Osteoblast (primary cell): ENCODE results near the gene CPLX3. TPM values are rescaled to one million over a fixed set of nuclear protein-coding genes. Genes with fewer than 3 reads are reported as not detected.

ENCODE experiments used
- DNase-seq: peaks from one replicate; pipeline ENCODE4 v3.0.0; 2011; ENCODE audit warnings: low spot score, mixed read lengths; ENCODE audit not compliant: insufficient read length; ENCODE audit errors: missing footprints
- H2AFZ ChIP-seq: 2 replicates; pipeline ENCODE4 v1.6.0; 2011; ENCODE audit warnings: mild to moderate bottlenecking, low read length
- H3K27ac ChIP-seq: 2 replicates; pipeline ENCODE4 v1.5.1; 2011; ENCODE audit warnings: mild to moderate bottlenecking, low read depth, low read length, moderate library complexity
- H3K27me3 ChIP-seq: 2 replicates; pipeline ENCODE4 v1.6.0; 2012; ENCODE audit warnings: mild to moderate bottlenecking, control low read depth, inconsistent platforms, low read length, moderate library complexity; ENCODE audit not compliant: insufficient read depth
- H3K36me3 ChIP-seq: 2 replicates; pipeline ENCODE4 v1.5.1; 2011; ENCODE audit warnings: mild to moderate bottlenecking, low read length, control low read depth, moderate library complexity; ENCODE audit not compliant: insufficient read depth
- H3K4me1 ChIP-seq: 2 replicates; pipeline ENCODE4 v1.5.1; 2011; ENCODE audit warnings: mild to moderate bottlenecking, low read length, control low read depth, moderate library complexity; ENCODE audit not compliant: insufficient read depth
- H3K4me2 ChIP-seq: 2 replicates; pipeline ENCODE4 v1.6.0; 2011; ENCODE audit warnings: mild to moderate bottlenecking, low read length; ENCODE audit not compliant: insufficient read depth
- H3K4me3 ChIP-seq: fragments of 200-600 bp; sonication (generic); 3 replicates; pipeline ENCODE4 v1.5.1; 2012; ENCODE audit warnings: mild to moderate bottlenecking, low read length, inconsistent platforms; ENCODE audit not compliant: insufficient read depth
- H3K79me2 ChIP-seq: 2 replicates; pipeline ENCODE4 v1.6.0; 2012; ENCODE audit warnings: mild to moderate bottlenecking, low read length, control low read depth, inconsistent platforms; ENCODE audit not compliant: insufficient read depth
- H3K9me3 ChIP-seq: 2 replicates; pipeline ENCODE4 v1.5.1; 2011; ENCODE audit warnings: low read depth, low read length, control low read depth
- H4K20me1 ChIP-seq: 2 replicates; pipeline ENCODE4 v1.6.0; 2012; ENCODE audit warnings: mild to moderate bottlenecking, low read length, control low read depth; ENCODE audit not compliant: insufficient read depth
- CTCF ChIP-seq: IDR thresholded peaks from 2 replicates; pipeline ENCODE4 v1.5.1; 2011; ENCODE audit warnings: mild to moderate bottlenecking, low read depth, low read length, moderate library complexity; ENCODE audit errors: extremely low read depth
- total RNA-seq: library from RNA; depleted of rRNA; stranded (reverse); fragments of >200 nt; gene quantifications from 2 replicates; pipeline ENCODE4 v1.2.3, GENCODE V29; 2012

The CPLX3 gene
- total RNA-seq, 1 donor, result not detected

GRCh38 chr15:74800559-74801094 is 25.8 kb upstream of the CPLX3 start:
- no peak overlapping the region for H3K27ac ChIP-seq
- peaks cover 46% of the 10 kb centered on the region for H3K36me3 ChIP-seq
- no peak overlapping the region for H2AFZ ChIP-seq
- TF ChIP-seq CTCF, result no peak
- no peak overlapping the region for H3K4me3 ChIP-seq
- H3K4me1 ChIP-seq, result peaks cover 3% of the 10 kb centered on the region
- DNase-seq, result no peak
- H3K9me3 ChIP-seq, result no peaks in the 10 kb centered on the region
- no peak overlapping the region for H3K4me2 ChIP-seq
- peaks cover 35% of the 10 kb centered on the region for H4K20me1 ChIP-seq
- H3K27me3 ChIP-seq, result no peaks in the 10 kb centered on the region
- H3K79me2 ChIP-seq, result peaks cover 43% of the 10 kb centered on the region

GRCh38 chr15:74801311-74801997 is 25.0 kb upstream of the CPLX3 start:
- Histone ChIP-seq H3K27me3 (no peaks in the 10 kb centered on the region), H3K36me3 (peaks cover 46% of the 10 kb centered on the region), H4K20me1 (peaks cover 29% of the 10 kb centered on the region), H2AFZ (no peak overlapping the region), H3K79me2 (peaks cover 36% of the 10 kb centered on the region), H3K4me2 (no peak overlapping the region), H3K4me1 (peaks cover 3% of the 10 kb centered on the region), H3K9me3 (no peaks in the 10 kb centered on the region), H3K4me3 (no peak overlapping the region), H3K27ac (no peak overlapping the region)
- no peak for TF ChIP-seq CTCF
- no peak for DNase-seq

GRCh38 chr15:74802290-74802689 is 24.1 kb upstream of the CPLX3 start:
- no peak overlapping the region for H3K4me3 ChIP-seq
- peaks cover 3% of the 10 kb centered on the region for H3K4me1 ChIP-seq
- H2AFZ ChIP-seq, result no peak overlapping the region
- no peaks in the 10 kb centered on the region for H3K9me3 ChIP-seq
- no peak overlapping the region for H3K27ac ChIP-seq
- H3K27me3 ChIP-seq, result no peaks in the 10 kb centered on the region
- H3K36me3 ChIP-seq, result peaks cover 46% of the 10 kb centered on the region
- no peak for TF ChIP-seq CTCF
- H4K20me1 ChIP-seq, result peaks cover 25% of the 10 kb centered on the region
- DNase-seq, result no peak
- H3K79me2 ChIP-seq, result peaks cover 28% of the 10 kb centered on the region
- no peak overlapping the region for H3K4me2 ChIP-seq

GRCh38 chr15:74802862-74803447 is 23.5 kb upstream of the CPLX3 start:
- Histone ChIP-seq H3K9me3 (no peaks in the 10 kb centered on the region), H3K4me1 (peaks cover 3% of the 10 kb centered on the region), H4K20me1 (peaks cover 19% of the 10 kb centered on the region), H3K4me3 (no peak overlapping the region), H2AFZ (no peak overlapping the region), H3K4me2 (no peak overlapping the region), H3K36me3 (peaks cover 46% of the 10 kb centered on the region), H3K27me3 (no peaks in the 10 kb centered on the region), H3K27ac (no peak overlapping the region), H3K79me2 (peaks cover 21% of the 10 kb centered on the region)
- no peak for DNase-seq
- no peak for TF ChIP-seq CTCF
